ENCODE results near the gene KLHL29. TPM values are rescaled to one million over a fixed set of nuclear protein-coding genes. Genes with fewer than 3 reads are reported as not detected.

The KLHL29 gene
- total and polyA plus RNA-seq, 2 of the 13 experiments (the other 11 are each of a cell fraction or from before 2014, with no cell fraction given), result 0.01 TPM; not detected in 1

GRCh38 chr2:23568211-23568610 lies 183.2 kb downstream of the KLHL29 start:
- H2AFZ ChIP-seq (ENCODE audit: low read length), result no peak overlapping the region
- BruUV-seq (replicated peaks), result no TSS peak
- intact Hi-C loops (cut with micrococcal nuclease; ENCODE audit: unreplicated experiment) (no loop called here), in situ Hi-C loops (cut with HindIII; ENCODE audit: extremely low pct_ligation_motif_present, low pct_unique_long_range_greater_than_20kb) (no loop called here)
- ATAC-seq (no peak), DNase-seq (ENCODE audit: low spot score) (no peak), FAIRE-seq (no peak)
- TF ChIP-seq ZNF563 (CRISPR knock-in tag; IDR thresholded peaks at IDR 0.05), result no peak
- TF ChIP-seq ZNF354B (CRISPR knock-in tag; IDR thresholded peaks at IDR 0.05), result no peak
- no peak for TF ChIP-seq ATRX (CRISPR knock-in tag; IDR thresholded peaks at IDR 0.05; ENCODE audit: borderline replicate concordance)
- no peak for TF ChIP-seq ARID3A (IDR thresholded peaks at IDR 0.05; ENCODE audit: low read depth, low read length)
- no peak for TF ChIP-seq TFAP4 (IDR thresholded peaks at IDR 0.05; ENCODE audit: borderline replicate concordance, low read depth)
- TF ChIP-seq ATAD3A (CRISPR knock-in tag; IDR thresholded peaks at IDR 0.05), result no peak
- no peak for TF ChIP-seq ZNF605 (CRISPR knock-in tag; IDR thresholded peaks at IDR 0.05)
- no peak for TF ChIP-seq REPIN1 (CRISPR knock-in tag; IDR thresholded peaks at IDR 0.05; ENCODE audit: borderline replicate concordance, low read depth)
- no peak for TF ChIP-seq YY1 (IDR thresholded peaks at IDR 0.05; ENCODE audit: insufficient read depth, insufficient replicate concordance, low read depth, low read length)
- TF ChIP-seq MTF2 (CRISPR knock-in tag; IDR thresholded peaks at IDR 0.05; ENCODE audit: borderline replicate concordance), result no peak
- no peak for TF ChIP-seq ZNF543 (CRISPR knock-in tag; IDR thresholded peaks at IDR 0.05)
- TF ChIP-seq SNAI1 (CRISPR knock-in tag; IDR thresholded peaks at IDR 0.05; ENCODE audit: borderline replicate concordance), result no peak
- no peak for TF ChIP-seq ZNF891 (CRISPR knock-in tag; IDR thresholded peaks at IDR 0.05)
- no peak for TF ChIP-seq LRRFIP1 (CRISPR knock-in tag; conservative IDR thresholded peaks at IDR 0.05)
- no peak for TF ChIP-seq PHF5A (CRISPR knock-in tag; IDR thresholded peaks at IDR 0.05; ENCODE audit: low read depth, unreplicated experiment)
- no peak for TF ChIP-seq ZNF580 (CRISPR knock-in tag; IDR thresholded peaks at IDR 0.05; ENCODE audit: borderline replicate concordance, low read depth)
- no peak for TF ChIP-seq CCAR2 (optimal IDR thresholded peaks at IDR 0.05; ENCODE audit: low read depth, low read length)
- no peak for TF ChIP-seq ZNF576 (CRISPR knock-in tag; IDR thresholded peaks at IDR 0.05)
- no peak for TF ChIP-seq ZSCAN25 (CRISPR knock-in tag; IDR thresholded peaks at IDR 0.05)
- TF ChIP-seq KDM2A (CRISPR knock-in tag; IDR thresholded peaks at IDR 0.05; ENCODE audit: borderline replicate concordance, low read depth), result no peak
- H3K9ac ChIP-seq (ENCODE audit: insufficient read depth, low read depth, low read length), result no peak overlapping the region
- H3K4me3 ChIP-seq (replicated peaks in 1 of 3; ENCODE audit: insufficient read depth in 1 of 3, low read depth in 2 of 3, low read length in 3 of 3), result no peak overlapping the region
- H3K79me2 ChIP-seq (ENCODE audit: insufficient read depth, low read length), result no peaks in the 10 kb centered on the region
- no peaks in the 10 kb centered on the region for H3K9me3 ChIP-seq (ENCODE audit: low read length)
- ChIA-PET CTCF (ENCODE audit: low intra/inter-chr PET ratio, low total read pairs) (no interaction called here), POLR2A (no interaction called here)
- no peak overlapping the region for H3K4me2 ChIP-seq (ENCODE audit: low read depth, low read length)
- no peak overlapping the region for H3K27ac ChIP-seq (ENCODE audit: extremely low read length, insufficient read depth, low read length)
- no peaks in the 10 kb centered on the region for H3K4me1 ChIP-seq (ENCODE audit: insufficient read depth, low read length)
- WGBS (ENCODE audit: low lambda C conversion rate), result 0% methylated on average over 2 of the region's 2 CpGs
- H4K20me1 ChIP-seq (ENCODE audit: insufficient read depth, low read length), result no peaks in the 10 kb centered on the region
- peaks cover 2 to 53% of the 10 kb centered on the region in 2 experiments for H3K27me3 ChIP-seq (ENCODE audit: control insufficient read depth in 1 of 2, insufficient read depth in 2 of 2, low read length in 2 of 2)
- H3K36me3 ChIP-seq (replicated peaks in 1 of 2; ENCODE audit: control insufficient read depth in 1 of 2, insufficient read depth in 2 of 2, low read length in 2 of 2), result no peaks in the 10 kb centered on the region

All from HepG2 (cell line).